NCI-H345 (cell line): ENCODE results near the gene RAET1G.
"Not testable (repeated sequence)": the region's sequence is repeated elsewhere in the genome, so short reads cannot be mapped to it uniquely, and the experiment has no call there.

Experiments used
- DNase-seq: peaks from one replicate; lab custom pipeline; 2025; lab: John Stamatoyannopoulos, UW

The RAET1G gene

DNA sequence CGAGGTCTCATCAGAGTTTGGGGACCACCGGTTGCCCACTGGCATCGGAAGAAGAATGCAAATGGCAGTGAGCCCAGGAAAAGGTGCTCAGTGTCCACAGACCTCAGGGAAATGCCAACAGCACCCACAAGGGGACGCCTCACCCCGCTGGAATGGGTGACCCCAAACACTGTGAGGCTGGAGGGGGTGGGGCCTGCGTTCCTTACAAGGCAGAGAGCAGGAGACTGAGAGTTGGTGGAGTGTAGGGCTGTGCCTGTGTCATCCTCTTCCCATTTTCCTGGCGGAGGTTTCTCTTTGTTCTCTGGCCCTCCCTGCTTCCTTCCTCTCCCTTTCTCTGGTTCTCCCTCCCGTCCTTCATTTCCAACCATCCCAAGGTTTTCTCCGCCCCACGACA lies 31.0 kb upstream of the RAET1G start:
- not testable (repeated sequence) for DNase-seq

- DNase-seq = not testable (repeated sequence)
These were observed 30.5 kb upstream of the RAET1G start for GRCh38 chr6:149953390-149953789.

- DNase-seq = no peak
These were observed 28.7 kb upstream of the RAET1G start for GRCh38 chr6:149951626-149952025.

GRCh38 chr6:149951096-149951495 lies 28.2 kb upstream of the RAET1G start:
- DNase-seq = no peak

- DNase-seq = no peak
These were observed 27.5 kb upstream of the RAET1G start for GRCh38 chr6:149950423-149950822.

DNA sequence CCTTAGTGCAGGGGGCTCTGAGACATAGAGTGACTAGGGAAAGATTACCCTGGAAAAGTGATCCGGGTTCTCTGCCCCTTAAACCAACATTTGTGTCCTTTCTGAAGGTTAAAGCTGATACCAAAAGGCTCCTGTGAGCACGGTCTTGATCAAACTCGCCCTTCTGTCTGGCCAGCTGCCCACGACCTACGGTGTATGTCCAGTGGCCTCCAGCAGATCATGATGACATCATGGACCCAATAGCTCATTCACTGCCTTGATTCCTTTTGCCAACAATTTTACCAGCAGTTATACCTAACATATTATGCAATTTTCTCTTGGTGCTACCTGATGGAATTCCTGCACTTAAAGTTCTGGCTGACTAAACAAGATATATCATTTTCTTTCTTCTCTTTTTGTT lies 25.7 kb upstream of the RAET1G start:
- DNase-seq = no peak

GRCh38 chr6:149948011-149948410 lies 25.1 kb upstream of the RAET1G start:
- DNase-seq = no peak

DNA sequence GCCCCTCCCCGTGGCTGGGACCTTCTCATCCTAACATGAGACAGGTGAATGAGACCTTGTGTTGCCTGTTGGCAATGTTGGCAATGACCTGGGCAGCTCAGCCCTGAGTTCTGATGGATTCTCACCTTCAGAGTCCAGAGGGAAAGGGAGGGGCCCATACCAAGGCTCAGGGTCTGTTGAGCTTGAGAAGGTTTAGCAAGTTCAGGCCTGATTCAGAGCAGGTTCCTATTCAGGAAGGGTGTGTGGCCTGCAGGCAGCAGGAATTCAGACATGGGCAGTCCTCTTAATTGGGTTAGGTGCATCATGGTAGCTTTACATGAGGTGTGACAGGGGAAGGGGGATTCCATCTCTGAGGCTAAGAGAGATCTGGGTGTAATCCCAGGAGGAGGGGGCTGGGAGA lies 24.6 kb upstream of the RAET1G start:
- DNase-seq = not testable (repeated sequence)

DNA sequence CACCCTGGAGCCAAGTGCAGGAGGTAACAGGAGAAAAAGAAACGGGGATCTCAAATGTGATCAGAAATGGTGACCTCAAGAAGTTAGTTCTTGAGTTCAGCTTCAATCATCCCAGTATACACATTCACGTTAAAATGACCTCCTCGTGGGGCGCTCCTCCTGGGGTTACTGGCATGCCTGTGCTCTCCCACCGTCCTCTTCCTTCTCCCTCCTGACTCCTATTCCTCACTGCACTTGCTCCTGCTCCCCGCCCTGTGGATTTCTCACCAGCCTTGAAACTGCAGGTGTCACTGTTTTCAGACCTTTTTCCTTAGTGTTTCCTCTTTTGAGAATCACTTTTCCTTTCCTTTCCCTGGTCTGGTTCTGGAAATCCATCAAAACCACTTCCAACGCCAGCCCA lies 23.7 kb upstream of the RAET1G start:
- DNase-seq = not testable (repeated sequence)

GRCh38 chr6:149945276-149945675 lies 22.4 kb upstream of the RAET1G start:
- not testable (repeated sequence) for DNase-seq

DNA sequence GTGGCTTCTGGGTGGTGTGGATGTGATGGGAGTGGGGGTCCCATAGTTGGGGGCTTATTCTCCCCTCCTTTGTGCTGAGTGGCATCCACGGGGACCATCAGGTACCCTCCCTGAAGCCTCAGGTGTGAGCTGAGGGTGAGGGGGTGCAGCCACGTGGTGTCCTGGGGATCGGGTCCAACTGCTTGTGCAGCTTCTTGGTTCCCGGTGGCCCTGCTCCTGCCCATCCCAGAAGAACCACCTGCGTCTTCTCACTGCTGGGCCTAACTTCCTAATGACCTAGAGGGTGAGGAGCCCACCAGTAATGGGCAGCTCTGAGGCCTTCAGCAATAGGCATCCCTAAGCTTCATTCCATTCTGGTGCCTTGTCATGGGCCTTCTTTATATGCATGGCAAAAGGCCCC lies 20.4 kb upstream of the RAET1G start:
- DNase-seq = not testable (repeated sequence)

GRCh38 chr6:149942461-149942829 lies 19.5 kb upstream of the RAET1G start:
- DNase-seq = peak; percentile 40

- DNase-seq = peak; percentile 86
These were observed 18.9 kb upstream of the RAET1G start, which contains the start of gene ULBP2 for GRCh38 chr6:149941583-149942460. ULBP2 (plus strand) TSS chr6:149942014; CDS start chr6:149942073, 59 bp downstream.

GRCh38 chr6:149940672-149940982 lies 17.7 kb upstream of the RAET1G start:
- no peak for DNase-seq

GRCh38 chr6:149939909-149940671 lies 17.2 kb upstream of the RAET1G start:
- no peak for DNase-seq

- DNase-seq = no peak
These were observed 16.4 kb upstream of the RAET1G start for GRCh38 chr6:149939356-149939648.

- peak; percentile 22 for DNase-seq
These were observed 15.8 kb upstream of the RAET1G start for GRCh38 chr6:149938571-149939355.

- DNase-seq = not testable (repeated sequence)
These were observed 15.2 kb upstream of the RAET1G start for GRCh38 chr6:149938013-149938570.

GRCh38 chr6:149936743-149937142 lies 13.8 kb upstream of the RAET1G start:
- DNase-seq = no peak

DNA sequence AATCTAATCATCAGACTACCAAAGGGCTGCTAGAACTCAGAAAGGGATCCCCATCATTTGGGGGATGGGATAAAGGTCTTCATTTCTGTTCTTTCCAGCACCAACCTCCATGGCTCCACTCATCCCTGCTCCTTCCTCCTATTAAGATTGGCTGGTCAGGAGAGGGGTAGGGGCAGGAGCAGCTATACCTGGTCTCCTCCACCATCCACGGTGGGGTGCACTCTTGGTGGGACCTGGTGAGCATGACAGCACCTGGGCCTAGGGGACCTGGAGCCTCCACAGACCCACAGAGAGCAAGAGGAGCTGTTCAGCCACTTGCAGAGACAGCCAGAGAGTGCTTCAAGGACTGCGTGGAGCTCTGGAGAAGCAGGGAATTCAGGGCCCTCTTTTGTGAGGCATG lies 12.7 kb upstream of the RAET1G start:
- no peak for DNase-seq

GRCh38 chr6:149935246-149935645 lies 12.3 kb upstream of the RAET1G start:
- DNase-seq = no peak
